IPS DF 6.9 (cell line): Measurements from ENCODE around the gene GADD45G.

Source experiments
- DNase-seq: peaks from one replicate; pipeline ENCODE4 v3.0.0-alpha.2; 2013; ENCODE audit warnings: low read depth, low spot score
- H3K27ac ChIP-seq: one replicate; pipeline ENCODE4 v1.5.1; 2013; ENCODE audit warnings: low read length, control low read depth
- H3K27me3 ChIP-seq: 2 replicates; pipeline ENCODE4 v1.6.1; 2013; ENCODE audit warnings: mild to moderate bottlenecking, low read length; ENCODE audit not compliant: control insufficient read depth, insufficient read depth
- H3K36me3 ChIP-seq: 2 replicates; pipeline ENCODE4 v1.6.1; 2013; ENCODE audit warnings: low read length; ENCODE audit not compliant: control insufficient read depth, insufficient read depth
- H3K4me1 ChIP-seq: 2 replicates; pipeline ENCODE4 v1.6.1; 2013; ENCODE audit warnings: low read length; ENCODE audit not compliant: control insufficient read depth, insufficient read depth
- H3K4me3 ChIP-seq: 2 replicates; pipeline ENCODE4 v1.5.1; 2013; ENCODE audit warnings: mild to moderate bottlenecking, low read length
- H3K9me3 ChIP-seq: 2 replicates; pipeline ENCODE4 v1.6.1; 2013; ENCODE audit warnings: low read length, inconsistent platforms; ENCODE audit not compliant: control insufficient read depth, insufficient read depth
- WGBS: extraction: QIAGEN DNeasy Blood & Tissue Kit; methylation state at CpG from one replicate; pipeline ENCODE4 v1.1.7; 2013; ENCODE audit warnings: mixed read lengths, missing lambda C conversion rate; ENCODE audit not compliant: insufficient read length, insufficient coverage; 5-methylcytosine and 5-hydroxymethylcytosine counted together

Gene GADD45G

DNA sequence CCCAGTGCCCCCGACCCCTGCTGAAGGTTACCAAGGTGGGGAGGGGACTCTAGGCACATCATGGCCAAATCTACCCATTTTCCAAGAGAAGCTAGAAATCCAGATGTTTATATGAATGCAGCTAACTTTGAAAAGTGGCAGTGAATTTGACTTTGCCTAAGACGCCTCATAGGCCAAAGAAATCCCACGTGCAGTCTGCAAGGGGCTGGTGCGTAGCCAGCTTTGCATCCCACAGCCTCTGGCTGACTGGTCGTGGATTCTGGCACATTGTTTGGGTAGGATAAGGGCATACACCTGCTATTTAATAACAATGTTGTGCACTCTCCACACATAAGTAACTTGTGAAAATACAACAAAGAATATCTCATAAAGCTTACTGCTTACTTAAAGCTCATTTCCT, 3.5 kb upstream of the GADD45G start:
- peaks cover 6% of the 10 kb centered on the region for H3K36me3 ChIP-seq
- H3K4me1 ChIP-seq, result peaks cover 1% of the 10 kb centered on the region; the same call in 1 of the 2 replicates
- no peak for DNase-seq
- H3K4me3 ChIP-seq, result no peak overlapping the region
- H3K27ac ChIP-seq, result no peak overlapping the region
- WGBS, result no CpG with 5 or more reads among the region's 5 CpGs
- no peaks in the 10 kb centered on the region for H3K9me3 ChIP-seq
- no peaks in the 10 kb centered on the region; the same call in 1 of the 2 replicates for H3K27me3 ChIP-seq

DNA sequence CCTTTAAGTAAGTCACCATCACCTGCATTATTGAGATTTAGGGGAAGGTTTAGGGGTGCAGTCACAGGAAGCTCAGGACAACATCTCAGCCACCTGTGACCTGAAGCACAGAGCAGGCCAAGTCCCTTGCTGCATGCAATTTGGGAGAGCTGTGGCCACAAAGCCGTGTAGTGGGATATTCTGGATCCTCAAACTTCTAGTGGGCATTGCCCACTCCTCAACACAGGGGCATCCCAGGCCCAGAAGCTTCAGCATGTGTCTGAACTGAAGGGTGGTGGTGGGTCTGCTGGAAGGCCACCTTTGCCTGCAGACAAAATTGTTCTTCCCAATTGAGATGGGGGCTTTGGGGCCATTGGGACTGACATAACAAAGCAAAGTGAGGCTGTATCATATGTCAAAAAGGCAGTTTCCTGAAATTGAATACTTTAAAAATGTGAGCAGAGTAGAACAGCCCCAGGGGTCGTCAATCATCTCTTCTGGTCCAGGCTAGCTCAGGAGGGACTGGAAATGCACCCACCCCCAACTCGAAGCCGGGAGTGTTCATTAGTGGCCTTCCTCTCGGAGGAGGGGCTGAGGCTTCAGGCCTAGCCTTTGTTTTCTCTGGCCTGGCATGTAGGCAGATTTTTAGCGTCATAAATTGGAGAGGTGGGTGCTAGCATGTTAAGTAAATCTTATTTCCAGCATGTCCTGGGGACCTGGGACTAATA, 2.8 kb upstream of the GADD45G start:
- Histone ChIP-seq H3K4me3 (no peak overlapping the region), H3K4me1 (peaks cover 1% of the 10 kb centered on the region; the same call in 1 of the 2 replicates), H3K36me3 (peaks cover 8% of the 10 kb centered on the region), H3K9me3 (no peaks in the 10 kb centered on the region), H3K27me3 (no peaks in the 10 kb centered on the region; the same call in 1 of the 2 replicates), H3K27ac (no peak overlapping the region)
- no CpG with 5 or more reads among the region's 6 CpGs for WGBS
- no peak for DNase-seq

GRCh38 chr9:89602978-89603766, 1.6 kb upstream of the GADD45G start:
- WGBS, result no CpG with 5 or more reads among the region's 28 CpGs
- peaks cover 3% of the 10 kb centered on the region; the same call in 1 of the 2 replicates for H3K4me1 ChIP-seq
- no peak overlapping the region for H3K27ac ChIP-seq
- no peaks in the 10 kb centered on the region for H3K9me3 ChIP-seq
- H3K27me3 ChIP-seq, result no peaks in the 10 kb centered on the region; the same call in 1 of the 2 replicates
- peaks cover 8% of the 10 kb centered on the region for H3K36me3 ChIP-seq
- DNase-seq, result no peak
- H3K4me3 ChIP-seq, result peak overlapping the region; percentile 19; the same call in 1 of the 2 replicates

- Histone ChIP-seq H3K36me3 (peaks cover 8% of the 10 kb centered on the region), H3K27me3 (no peaks in the 10 kb centered on the region; the same call in 1 of the 2 replicates), H3K4me3 (peak overlapping the region; percentile 33; the same call in 1 of the 2 replicates), H3K27ac (no peak overlapping the region), H3K4me1 (peaks cover 3% of the 10 kb centered on the region; the same call in 1 of the 2 replicates), H3K9me3 (no peaks in the 10 kb centered on the region)
- WGBS, result no CpG with 5 or more reads among the region's 64 CpGs
- DNase-seq, result no peak
Observed at GRCh38 chr9:89603767-89604665, 796 bp upstream of the GADD45G start.

DNA sequence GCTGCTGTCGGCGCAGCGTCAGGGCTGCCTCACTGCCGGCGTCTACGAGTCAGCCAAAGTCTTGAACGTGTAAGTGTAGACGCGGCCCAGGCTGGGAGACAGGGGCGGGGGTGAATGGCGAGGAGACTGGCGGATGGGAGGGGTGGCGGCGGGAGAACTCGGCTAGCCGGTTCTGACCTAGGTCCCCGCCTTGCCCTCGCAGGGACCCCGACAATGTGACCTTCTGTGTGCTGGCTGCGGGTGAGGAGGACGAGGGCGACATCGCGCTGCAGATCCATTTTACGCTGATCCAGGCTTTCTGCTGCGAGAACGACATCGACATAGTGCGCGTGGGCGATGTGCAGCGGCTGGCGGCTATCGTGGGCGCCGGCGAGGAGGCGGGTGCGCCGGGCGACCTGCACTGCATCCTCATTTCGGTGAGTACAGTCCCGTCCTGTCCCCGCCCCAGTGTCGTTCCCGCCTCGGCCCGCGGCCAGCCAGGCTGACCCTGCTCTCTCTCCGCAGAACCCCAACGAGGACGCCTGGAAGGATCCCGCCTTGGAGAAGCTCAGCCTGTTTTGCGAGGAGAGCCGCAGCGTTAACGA, 745 bp downstream of the GADD45G start:
- no peak for DNase-seq
- peak overlapping the region; percentile 83 for H3K4me3 ChIP-seq
- H3K27me3 ChIP-seq, result no peaks in the 10 kb centered on the region; the same call in 1 of the 2 replicates
- no CpG with 5 or more reads among the region's 57 CpGs for WGBS
- peaks cover 3% of the 10 kb centered on the region; the same call in 1 of the 2 replicates for H3K4me1 ChIP-seq
- H3K36me3 ChIP-seq, result peaks cover 8% of the 10 kb centered on the region
- H3K27ac ChIP-seq, result no peak overlapping the region
- no peaks in the 10 kb centered on the region for H3K9me3 ChIP-seq

DNA sequence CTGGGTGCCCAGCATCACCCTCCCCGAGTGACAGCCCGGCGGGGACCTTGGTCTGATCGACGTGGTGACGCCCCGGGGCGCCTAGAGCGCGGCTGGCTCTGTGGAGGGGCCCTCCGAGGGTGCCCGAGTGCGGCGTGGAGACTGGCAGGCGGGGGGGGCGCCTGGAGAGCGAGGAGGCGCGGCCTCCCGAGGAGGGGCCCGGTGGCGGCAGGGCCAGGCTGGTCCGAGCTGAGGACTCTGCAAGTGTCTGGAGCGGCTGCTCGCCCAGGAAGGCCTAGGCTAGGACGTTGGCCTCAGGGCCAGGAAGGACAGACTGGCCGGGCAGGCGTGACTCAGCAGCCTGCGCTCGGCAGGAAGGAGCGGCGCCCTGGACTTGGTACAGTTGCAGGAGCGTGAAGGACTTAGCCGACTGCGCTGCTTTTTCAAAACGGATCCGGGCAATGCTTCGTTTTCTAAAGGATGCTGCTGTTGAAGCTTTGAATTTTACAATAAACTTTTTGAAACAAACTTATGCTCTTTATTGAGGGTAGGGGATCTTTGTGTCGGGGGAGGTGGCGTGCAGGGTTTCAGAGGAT, 1.3 kb downstream of the GADD45G start:
- no peak for DNase-seq

GRCh38 chr9:89606624-89607311, 2.0 kb downstream of the GADD45G start:
- no peak for DNase-seq
- H3K9me3 ChIP-seq, result no peaks in the 10 kb centered on the region
- peaks cover 3% of the 10 kb centered on the region; the same call in 1 of the 2 replicates for H3K4me1 ChIP-seq
- H3K27me3 ChIP-seq, result no peaks in the 10 kb centered on the region; the same call in 1 of the 2 replicates
- H3K27ac ChIP-seq, result no peak overlapping the region
- peaks cover 8% of the 10 kb centered on the region for H3K36me3 ChIP-seq
- H3K4me3 ChIP-seq, result peak overlapping the region; percentile 83; the same call in 1 of the 2 replicates
- no CpG with 5 or more reads among the region's 7 CpGs for WGBS

More for the DNA sequence above, 1.3 kb downstream of the GADD45G start:
- peaks cover 3% of the 10 kb centered on the region; the same call in 1 of the 2 replicates for H3K4me1 ChIP-seq
- peak overlapping the region; percentile 83; the same call in 1 of the 2 replicates for H3K4me3 ChIP-seq
- no peaks in the 10 kb centered on the region for H3K9me3 ChIP-seq
- H3K27ac ChIP-seq, result no peak overlapping the region
- WGBS, result no CpG with 5 or more reads among the region's 40 CpGs
- H3K36me3 ChIP-seq, result peaks cover 8% of the 10 kb centered on the region
- no peaks in the 10 kb centered on the region; the same call in 1 of the 2 replicates for H3K27me3 ChIP-seq

DNA sequence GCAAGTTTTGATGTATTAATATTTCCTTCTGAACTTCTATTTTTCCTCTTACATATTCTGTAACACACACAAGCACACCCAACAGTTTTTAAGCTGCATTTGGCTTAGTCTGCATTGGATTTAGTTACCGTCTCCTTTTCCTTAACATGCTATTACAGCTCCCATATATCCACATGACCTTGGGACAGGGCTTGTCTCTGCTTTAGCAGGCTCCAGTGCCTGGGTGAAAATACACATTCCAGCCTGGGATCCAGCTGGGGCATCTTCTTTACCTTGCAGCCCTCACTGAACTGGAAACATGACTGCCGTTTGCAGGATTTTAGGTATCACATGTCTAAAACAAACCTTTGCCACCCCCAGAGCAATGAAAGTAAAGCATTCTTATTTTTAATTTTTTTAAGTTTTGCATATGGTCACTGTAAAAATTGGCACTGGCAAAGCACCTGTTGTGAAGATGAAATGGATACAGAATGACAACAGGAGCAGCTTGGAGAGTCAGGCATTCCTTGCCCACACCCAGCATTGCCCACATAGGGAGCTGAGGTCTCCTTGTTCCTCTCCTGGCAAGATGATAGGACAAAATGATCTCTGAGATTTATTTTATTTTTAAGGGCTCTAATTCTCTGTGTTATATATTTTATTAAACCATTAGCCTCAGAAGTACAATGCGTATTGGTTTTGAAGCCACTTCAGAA, 4.0 kb downstream of the GADD45G start:
- peaks cover 3% of the 10 kb centered on the region; the same call in 1 of the 2 replicates for H3K4me1 ChIP-seq
- H3K36me3 ChIP-seq, result peaks cover 8% of the 10 kb centered on the region
- DNase-seq, result no peak
- no peak overlapping the region for H3K27ac ChIP-seq
- no peaks in the 10 kb centered on the region; the same call in 1 of the 2 replicates for H3K27me3 ChIP-seq
- H3K9me3 ChIP-seq, result no peaks in the 10 kb centered on the region
- no peak overlapping the region for H3K4me3 ChIP-seq
- no CpG with 5 or more reads among the region's 3 CpGs for WGBS
